Stimulated activated CD4-positive, alpha-beta T cell treated with anti-CD3 and anti-CD28 coated beads, Interleukin-2, amount 100 ng/mL, for 4 hours (primary cell): ENCODE measurements around the gene SCUBE1.

Source experiments
- DNase-seq: peaks from one replicate; pipeline ENCODE4 v3.0.0-alpha.2; 2020; ENCODE audit warnings: low read depth

The SCUBE1 gene

DNA sequence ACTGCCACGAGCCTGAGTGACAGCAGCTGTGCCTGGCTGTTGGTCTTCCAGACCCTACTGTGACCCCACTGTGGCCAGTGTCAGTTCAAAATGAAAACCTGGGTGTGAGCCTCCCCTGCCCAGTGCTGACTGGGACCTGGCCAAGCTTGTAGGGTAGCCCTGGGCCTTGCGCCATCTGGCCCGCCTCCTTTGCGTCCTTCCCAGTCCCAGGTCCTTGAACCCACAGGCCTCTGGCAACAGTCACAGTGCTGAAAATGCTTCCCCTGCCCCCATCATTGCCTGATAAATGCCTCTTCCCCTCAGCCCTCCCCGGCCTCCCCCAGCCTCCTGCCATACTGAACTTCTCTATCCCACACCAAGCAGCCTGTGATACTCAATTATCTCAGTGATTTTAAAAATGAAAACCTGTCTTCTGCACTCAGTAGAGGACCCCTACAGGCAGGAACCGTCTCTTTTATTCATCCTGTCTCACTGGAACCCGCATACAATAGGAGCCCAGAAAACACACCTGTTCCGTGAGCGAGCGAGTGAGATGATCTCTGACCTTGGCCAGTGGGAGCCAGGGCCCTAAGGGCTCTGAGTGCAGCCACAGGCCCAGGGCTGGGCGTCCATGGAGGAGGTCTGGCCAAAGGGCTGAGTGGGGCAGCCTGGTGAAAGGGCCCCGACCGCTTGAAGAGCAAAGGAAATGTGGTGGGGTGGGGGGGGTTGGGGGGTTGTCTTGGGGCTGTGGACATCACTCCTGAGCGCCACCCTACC is 106.6 kb downstream of the SCUBE1 start:
- no peak for DNase-seq

DNA sequence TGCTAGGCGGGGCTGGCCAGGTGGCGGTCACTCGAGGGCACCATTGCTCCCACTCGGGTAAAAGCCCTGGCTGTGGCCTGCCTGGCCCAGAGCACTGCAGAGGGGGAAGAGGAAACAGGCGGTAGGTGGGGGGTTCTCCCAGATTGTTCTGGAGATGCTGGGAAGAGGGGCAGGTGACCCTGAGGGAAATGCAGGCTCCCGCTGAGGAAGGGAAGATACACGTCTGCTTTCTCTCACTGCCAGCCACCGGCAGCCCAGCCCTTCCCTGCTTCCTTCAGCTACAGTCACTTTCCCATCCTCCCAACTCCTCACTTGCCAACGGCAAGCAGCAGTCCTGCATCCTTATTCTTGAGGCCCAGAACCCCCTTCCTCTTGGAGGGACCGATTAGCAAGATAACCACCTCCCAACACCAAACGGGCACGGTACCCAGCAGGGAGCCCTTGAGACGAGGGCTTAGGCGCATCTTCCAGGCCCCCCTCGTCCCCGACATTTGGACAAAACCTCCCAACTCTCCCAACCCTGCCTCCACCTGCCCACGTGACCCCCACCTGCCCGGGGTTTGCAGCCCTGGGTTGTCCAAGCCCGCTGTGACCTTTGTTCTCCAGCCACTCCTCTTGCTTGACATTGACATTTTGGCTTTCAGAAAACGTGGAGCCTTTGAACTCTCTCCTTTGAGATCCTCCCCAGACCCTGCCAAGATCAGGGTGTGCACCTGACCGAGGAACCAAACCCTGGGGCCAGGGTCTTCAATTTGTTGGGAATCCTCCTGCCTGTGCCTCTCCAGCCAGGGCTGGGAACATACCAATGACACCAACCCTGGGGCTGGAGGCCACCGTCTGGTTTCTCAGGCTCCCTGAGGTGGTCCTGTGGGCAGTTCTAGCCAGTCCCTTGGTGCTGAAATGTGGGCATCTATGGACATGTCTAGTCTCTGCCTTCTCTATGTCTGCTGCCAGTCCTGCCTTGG is 107.4 kb downstream of the SCUBE1 start:
- no peak for DNase-seq

DNA sequence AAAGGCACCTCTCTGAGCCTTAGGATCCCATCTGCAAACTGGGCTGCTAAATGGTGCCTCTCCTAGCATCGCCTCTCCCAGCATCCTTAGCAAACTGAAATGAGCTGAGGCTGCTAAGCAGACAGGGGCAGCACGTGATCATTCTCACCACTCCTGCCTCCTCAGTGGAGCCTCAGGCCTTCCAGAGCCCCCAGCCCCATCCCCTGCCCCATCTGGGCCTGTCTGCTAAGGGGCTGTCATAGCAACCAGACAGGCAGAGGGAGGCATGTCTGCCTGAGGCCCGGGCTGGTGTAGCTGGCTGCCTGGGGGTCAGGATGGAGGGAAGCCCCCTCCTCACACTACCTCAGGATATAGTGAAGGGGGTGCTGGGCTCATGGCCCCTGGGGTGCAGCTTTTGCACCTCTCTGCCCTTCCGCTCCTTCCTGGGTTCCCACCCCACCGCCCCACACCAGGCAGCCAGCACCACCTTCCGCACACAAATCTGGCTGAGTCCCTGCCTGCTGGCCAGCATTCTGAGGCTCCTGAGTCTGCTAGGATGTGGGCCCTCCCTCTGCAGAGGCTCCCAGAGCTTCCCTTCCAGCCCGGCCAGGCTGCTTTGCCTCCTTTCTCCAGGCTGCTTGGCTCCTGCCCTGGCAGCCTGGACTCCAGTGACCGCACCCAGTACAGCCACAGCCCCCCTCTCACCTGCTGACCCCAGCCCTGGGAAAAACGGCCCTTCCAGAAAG is 108.7 kb downstream of the SCUBE1 start:
- no peak for DNase-seq

DNA sequence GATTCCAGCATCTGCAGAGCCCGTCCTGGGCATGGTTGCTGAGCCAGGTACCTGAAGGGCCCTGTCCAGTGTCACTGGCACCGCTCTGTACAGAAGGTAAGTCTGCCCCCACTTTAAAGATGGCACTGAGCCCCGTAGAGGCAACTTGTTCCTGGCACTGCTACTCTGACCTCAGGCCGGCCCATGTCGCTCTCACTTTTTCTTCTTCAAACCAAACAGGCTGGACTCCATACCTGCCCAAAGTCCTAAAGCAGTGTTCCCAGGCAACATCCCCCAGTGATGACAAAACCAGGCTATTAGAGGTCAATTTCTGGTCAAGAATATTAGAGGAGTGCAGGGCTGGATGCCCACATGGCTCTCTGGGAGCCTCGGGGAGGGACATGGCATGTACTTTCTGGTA is 109.6 kb downstream of the SCUBE1 start:
- no peak for DNase-seq

DNA sequence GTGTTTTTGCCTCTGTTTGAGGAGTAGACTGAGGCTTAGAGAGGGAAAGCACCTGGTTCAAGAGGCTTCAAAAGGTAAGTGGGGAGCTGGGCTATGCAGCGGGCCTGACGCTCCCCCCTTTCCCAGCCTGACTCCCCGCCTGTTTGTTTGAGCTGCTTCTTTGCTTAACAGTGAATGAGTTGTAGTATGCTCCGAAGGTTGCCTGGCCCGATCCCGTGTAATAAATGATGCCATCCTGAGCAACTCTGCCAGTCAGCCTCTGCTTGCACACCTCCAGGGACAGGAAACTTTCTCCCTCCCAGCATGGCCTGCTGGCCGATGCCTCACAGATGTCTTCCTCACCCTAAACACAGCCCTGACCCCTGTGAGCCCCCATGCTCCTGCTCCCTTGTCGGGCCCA is 110.7 kb downstream of the SCUBE1 start:
- DNase-seq, result no peak

DNA sequence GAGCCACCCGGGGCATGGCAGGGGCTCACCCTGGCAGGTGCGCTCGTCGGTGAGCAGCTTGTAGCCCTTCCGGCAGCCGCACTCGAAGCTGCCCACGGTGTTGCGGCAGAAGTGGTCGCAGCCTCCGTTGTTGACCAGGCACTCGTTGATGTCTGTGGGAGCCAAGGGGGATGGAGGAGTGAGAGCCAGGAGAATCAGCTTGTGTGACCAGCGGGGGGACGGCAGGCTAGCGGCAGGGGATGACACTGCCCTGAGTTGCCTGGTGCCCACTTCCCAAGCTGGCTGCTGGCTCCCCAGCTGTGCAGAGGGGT is 111.5 kb downstream of the SCUBE1 start:
- DNase-seq, result no peak

DNA sequence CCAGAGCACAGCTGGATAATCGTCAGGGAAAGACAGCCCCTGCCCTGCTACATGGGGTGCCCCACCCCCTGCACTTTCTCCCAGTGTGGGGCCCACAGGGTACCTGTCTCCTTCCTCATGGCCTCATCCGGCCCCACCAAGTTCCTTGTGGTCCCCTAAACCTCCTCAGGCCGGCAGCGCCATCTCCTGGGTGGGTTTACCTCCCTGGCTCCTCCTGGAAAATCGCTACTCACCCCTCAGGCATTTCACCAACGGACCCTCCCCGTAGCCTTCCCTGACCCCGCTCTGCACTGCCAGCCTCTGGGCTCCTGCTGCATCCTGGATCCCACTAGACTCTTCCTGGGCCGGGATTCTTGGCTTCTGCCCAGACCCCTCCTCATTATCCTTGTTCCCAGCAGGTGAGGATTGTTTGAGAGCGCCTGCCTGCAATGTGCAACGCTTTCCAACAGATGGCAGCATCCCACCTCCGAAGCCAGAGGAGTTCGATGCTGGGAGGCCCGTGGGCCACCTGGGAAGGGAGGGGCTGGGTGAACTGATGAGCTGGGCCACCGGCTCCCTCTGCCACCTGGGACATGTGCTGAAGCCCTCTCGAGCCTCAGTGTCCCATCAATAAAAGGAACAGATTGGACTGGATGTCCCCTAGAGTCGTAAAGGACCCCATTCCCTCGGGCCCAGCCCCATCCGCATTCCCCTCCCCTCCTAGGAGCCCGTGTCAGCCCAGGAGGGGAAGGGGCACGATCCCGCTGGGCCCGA is 112.0 kb downstream of the SCUBE1 start:
- DNase-seq, result peak; percentile 49

DNA sequence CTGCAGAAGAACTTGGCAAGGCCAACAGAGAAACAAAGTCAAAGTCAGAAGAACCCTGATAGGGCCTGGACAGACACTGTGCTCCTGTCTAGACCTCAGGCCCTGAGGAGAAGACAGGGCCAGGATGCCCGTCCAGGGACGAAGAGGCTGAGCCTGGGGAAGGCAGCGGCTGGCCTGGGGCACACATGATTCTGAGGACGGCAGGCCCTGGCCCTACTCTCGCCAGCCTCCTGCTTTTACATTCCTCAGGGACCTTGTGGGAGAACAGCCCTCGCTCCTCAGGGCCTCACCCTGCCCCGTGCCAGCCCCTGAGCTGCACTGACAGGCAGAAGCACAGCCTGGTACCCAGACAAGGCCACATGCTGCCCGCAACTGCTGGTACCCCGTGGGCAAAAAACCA is 112.6 kb downstream of the SCUBE1 start:
- no peak for DNase-seq

DNA sequence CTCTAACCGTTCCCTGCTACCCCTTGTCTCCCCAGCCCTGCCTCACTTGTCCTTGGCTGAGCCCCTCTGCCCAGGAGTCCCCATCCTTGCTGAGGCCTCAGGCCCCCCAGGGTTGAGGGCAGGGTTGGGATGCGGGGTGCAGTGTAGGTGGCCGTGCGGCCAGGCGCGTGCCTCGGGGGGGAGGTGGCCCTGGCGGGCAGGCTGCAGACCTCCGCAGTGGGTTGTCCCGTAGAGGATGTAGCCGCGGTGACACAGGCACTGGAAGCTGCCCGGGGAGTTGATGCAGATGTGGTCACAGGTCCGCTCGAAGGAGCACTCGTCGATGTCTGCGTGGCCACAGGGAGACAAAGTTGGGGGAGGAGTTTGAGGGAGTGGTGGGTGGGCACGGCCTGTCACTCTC is 114.3 kb downstream of the SCUBE1 start:
- DNase-seq, result no peak

DNA sequence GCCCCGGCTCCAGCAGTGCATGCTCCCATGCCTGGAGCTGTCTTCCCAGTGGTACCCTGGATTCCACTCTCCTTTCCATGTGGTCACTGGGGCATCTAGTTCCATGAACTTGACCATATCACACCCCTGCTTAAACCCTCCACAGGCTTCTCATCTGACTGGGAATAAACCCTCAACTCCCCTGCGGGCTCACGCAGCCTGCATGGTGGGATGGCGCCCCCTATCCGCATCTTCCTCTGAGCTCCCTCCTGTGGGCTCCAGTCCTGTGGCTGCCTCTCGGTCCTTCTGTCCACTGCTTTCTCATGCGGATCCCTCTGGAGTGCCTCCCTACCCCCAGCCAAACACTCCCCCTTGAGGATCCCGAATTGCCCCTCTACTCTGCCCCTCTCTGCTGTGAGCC is 114.8 kb downstream of the SCUBE1 start:
- DNase-seq, result no peak

DNA sequence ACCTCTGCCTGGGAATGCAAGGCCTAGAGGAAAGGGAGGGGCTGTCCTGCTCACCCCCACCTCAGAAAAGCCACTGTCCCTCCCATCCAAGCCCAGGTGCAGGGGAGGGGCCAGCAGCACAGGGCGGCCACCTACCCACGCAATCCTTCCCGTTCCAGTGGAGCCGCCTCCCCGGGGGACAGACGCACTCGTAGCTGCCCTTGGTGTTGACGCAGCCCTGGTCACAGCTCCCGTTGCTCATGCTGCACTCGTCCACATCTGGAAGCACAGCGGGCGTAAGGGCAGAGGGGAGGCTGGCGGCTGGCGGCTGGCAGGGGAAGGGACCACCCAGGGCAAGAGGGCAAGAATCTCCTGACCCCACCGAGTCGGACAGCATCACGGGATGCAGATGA is 115.9 kb downstream of the SCUBE1 start:
- no peak for DNase-seq

DNA sequence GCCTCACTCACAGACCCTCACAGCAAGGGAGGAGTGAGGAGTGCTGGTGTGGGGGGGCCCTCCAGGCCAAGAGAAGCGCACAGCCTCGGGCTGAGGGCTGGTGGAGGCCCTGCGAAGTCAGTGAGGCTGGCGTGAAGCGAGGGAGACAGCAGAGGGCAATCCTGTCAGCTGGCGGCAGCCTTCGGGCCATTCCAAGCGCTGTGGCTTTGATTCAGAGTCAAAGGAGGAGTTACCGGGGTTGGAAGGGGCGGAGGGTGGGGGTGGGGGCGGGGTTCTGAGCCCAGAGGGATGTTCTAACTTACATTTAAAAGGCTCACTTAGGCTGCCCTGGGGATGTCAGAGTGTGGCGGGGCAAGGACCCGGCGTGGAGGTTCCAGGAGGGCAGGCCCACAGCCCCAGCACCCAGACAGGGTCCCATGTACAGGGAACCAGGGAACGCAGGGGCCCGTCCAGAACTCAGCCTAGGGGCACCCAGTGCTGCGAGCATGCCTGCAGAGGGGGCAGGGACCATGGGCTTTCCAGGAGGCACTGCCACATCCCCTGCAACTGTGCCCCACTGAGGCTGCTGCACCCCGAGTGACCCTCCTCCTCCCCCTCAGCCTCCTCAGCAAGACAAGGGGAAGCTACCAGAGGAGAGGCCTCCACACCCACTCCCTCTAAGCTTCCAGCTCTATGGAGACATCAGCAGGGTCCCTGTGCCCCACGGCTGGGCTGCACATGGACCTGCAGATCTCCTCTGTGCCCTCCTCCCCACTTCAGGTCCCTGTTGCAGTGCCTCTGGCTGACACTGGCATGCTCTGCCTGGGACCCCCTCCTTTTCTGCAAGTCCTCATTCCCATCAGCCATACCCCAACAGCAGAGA is 116.6 kb downstream of the SCUBE1 start:
- DNase-seq, result no peak

DNA sequence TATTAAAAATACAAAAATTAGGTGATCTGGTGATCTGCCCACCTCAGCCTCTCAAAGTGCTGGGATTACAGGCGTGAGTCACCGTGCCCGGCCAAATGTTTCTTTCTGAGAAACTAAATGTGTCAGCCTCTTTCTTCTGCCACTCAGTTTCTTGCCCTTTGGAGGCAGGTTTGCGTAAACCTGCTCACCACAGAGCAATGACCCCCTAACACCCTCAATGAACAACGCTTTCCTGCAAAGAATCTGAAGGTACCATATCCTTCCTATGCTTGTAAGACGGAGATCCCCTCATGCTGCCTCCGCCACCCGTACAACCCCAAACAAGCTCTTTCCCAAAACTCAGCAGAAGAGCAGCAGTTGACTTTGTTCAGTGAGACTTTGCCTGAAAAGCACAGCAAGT is 117.6 kb downstream of the SCUBE1 start:
- DNase-seq, result no peak

DNA sequence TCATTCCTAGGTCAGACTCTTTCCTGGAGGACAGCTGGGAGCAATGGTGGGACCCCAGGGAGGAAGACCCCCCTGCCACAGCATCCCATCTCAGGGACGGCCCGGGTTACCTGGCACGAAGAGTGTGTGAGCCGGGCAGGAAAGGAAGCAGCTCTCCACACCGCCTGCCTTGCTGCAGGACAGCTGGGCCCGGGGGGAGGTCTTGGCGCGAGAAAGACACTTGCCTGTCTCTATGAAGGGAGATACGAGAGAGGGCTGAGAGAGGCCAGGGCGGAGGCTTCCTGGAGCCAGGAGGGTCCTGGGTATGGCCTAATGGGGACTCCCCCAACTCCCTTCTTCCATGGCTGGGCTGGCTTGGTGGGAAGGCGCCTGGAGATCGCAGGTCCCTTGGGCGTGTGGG is 120.2 kb downstream of the SCUBE1 start:
- DNase-seq, result no peak

DNA sequence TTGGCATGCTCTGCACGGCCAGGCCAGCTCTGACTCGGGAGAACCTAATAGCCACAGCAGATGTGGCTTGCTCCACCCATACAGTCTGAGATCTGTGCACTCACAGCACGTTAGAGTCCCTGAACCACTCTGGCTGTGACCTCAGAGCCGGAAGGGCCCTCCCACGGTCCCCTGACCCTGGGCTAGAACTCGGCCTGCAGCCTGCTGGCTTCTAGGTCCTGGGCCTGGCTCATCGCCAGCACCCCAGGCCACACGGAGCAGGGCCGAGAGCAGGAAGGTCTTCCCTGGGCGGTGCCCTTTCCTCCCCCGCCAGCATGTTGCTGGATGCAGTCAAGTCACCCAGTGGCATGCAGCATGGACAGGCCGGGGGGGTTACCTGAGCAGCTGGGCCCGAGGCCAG is 120.9 kb downstream of the SCUBE1 start:
- DNase-seq, result no peak

DNA sequence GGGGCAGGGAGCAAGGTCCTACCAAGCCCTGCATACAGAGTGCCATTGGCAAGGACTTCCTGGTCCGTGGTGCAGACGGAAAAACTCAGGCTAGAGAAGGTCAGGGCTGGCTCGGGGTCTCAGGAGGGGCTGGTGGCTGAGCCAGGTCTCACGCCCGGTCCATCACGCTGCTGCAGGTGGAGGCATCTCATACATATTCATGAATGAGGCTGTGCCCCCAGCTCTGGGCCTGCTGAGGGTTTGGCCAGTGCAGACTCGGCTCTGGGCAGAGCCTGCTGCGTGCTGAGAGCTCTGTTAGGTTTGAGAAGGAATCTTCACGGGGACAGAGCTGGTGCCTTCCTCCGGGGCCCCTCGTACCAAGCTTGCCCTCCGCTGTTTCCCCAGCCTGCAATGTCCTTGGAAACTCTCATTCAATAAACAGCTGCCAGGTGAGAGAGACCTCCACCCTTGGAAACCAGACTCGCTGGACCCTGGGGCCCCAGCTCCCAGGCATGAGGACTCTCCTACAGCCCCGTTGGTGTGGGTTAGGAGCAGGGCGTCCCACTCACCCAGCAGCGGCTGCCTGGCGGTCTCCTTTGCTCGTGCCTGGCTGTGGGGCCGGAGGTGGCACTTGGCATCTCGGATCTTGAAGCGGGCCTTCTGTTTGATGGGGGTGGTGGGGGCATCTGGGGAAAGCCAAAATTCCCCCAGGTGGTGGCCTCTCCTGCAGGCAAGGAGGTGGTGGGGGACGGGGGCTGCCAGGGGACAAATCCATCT is 122.4 kb downstream of the SCUBE1 start:
- DNase-seq, result no peak

DNA sequence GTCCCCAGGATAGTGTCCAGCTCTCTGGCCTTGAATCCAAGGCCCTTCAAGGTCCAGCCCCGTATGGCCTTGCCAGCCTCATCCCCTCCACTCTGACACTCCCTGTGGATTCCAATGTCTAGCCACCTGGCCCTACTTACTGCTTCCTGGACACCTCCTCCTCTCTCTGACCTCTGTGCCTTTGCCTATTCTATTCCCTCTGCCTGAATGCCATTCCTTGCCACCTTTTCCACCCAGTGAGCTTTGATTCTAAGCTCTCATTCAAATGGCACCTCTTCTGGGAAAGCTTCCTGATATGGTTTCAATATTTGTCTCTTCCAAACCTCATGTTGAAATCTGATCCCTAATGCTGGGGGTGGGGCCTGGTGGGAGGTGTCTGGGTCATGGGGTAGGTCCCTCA is 124.4 kb downstream of the SCUBE1 start:
- no peak for DNase-seq

DNA sequence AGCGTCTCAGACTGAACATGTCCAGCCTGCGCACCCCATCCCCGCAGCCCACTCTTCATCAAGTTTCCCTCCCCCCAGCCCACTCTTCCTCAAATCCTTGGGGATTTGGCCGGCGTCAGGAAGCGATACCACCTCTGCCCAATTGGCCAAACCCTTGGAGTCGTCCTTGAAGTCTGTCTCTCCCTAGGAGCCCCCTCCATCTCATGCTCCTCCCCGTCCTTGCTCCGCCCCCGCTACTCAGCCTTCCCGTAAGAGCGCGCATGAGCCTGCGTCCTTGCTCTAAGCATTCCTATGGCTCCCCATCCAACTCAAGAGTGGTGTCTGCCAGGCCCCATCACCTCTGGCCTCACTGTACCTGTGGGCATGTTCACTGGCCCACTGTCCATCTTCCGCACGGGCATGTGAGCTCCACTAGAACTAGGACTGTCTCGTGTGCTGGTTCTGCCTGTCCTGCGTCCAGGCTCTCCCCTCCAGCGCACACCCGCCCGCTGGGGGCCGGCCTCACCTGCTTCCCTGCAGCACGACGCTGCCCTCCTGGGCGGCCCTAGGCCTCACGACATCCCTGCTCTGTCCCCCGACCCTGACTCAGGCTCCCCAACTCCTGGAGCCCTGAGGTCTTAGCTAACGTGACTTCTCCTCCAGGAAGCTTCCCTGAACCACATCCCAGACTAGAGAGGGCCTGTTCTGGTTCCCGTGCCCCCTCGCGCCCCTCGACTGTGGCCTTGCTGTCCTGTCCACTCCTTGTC is 125.7 kb downstream of the SCUBE1 start:
- no peak for DNase-seq

DNA sequence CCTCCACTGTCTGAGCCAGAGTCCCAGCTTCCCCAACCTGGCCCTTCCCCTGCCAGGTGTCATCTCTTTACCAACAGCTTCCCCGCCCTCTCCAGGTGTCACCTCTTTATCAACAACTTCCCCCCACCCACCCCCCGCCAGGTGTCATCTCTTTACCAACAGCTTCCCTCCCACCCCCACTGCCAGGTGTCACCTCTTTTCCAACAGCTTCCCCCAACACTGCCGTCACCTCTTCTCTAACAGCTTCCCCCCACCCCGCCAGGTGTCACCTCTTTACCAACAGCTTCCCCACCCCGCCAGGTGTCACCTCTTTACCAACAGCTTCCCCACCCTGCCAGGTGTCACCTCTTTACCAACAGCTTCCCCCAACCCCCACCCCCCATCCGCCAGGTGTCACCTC is 126.4 kb downstream of the SCUBE1 start:
- DNase-seq, result no peak

DNA sequence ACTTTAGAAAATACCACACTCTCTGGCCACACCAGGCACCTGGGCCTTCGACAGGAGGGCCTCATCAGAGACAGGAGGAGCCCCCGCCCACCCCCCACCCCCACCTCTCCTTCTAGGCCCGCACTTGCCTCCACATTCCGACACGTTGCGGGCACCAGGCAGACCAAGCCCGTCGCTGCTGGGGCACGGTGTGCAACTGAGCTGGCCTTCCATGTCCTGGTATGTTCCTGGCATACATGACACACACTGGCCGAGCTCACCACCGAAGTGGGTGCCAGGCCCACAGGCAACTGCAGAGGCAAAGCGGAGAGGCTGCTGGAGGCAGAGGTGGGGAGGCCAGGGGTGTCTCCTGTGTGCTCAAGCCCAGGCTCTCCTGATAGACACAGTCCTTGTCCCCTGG is 129.2 kb downstream of the SCUBE1 start:
- no peak for DNase-seq
